HepG2 (cell line): ENCODE measurements around the gene MOXD1. TPM values are rescaled to one million over a fixed set of nuclear protein-coding genes. Genes with fewer than 3 reads are reported as not detected.

Experiments used
- DNMT3B ChIP-seq: conservative IDR thresholded peaks from 2 replicates; pipeline ENCODE4 v1.6.1; 2016; ENCODE audit warnings: missing biosample characterization, control low read depth
- EHMT2 ChIP-seq: fragments of 200-600 bp; sonication (generic); IDR thresholded peaks from 2 replicates; pipeline ENCODE4 v1.7.0; 2017; ENCODE audit warnings: antibody characterized with exemption, low read depth, low read length, borderline replicate concordance
- FOSL2 ChIP-seq: sonication (generic); formaldehyde crosslinking; IDR thresholded peaks from 2 replicates; pipeline ENCODE4 v1.4.0; 2020; ENCODE audit warnings: missing genetic modification reagents
- FOXC1 ChIP-seq: sonication (generic); formaldehyde crosslinking; IDR thresholded peaks from 2 replicates; pipeline ENCODE4 v1.8.0; 2022; ENCODE audit warnings: mild to moderate bottlenecking, missing genetic modification reagents, borderline replicate concordance
- FOXP4 ChIP-seq: sonication (generic); formaldehyde crosslinking; IDR thresholded peaks from 2 replicates; pipeline ENCODE4 v1.4.0; 2020; ENCODE audit warnings: missing genetic modification reagents
- GATAD1 ChIP-seq: IDR thresholded peaks from 2 replicates; pipeline ENCODE4 v1.6.1; 2016; ENCODE audit warnings: missing genetic modification reagents, missing compliant biosample characterization
- HMG20A ChIP-seq: IDR thresholded peaks from 2 replicates; pipeline ENCODE4 v1.6.1; 2016; ENCODE audit warnings: borderline replicate concordance
- ISL2 ChIP-seq: sonication (generic); formaldehyde crosslinking; IDR thresholded peaks from 2 replicates; pipeline ENCODE4 v1.5.0; 2020; ENCODE audit warnings: missing genetic modification reagents
- JUNB ChIP-seq: sonication (generic); formaldehyde crosslinking; IDR thresholded peaks from 2 replicates; pipeline ENCODE4 v1.8.0; 2022; ENCODE audit warnings: missing genetic modification reagents, mild to moderate bottlenecking, borderline replicate concordance
- JUND ChIP-seq: sonication (generic); formaldehyde crosslinking; IDR thresholded peaks from 2 replicates; pipeline ENCODE4 v1.8.0; 2022; ENCODE audit warnings: mild to moderate bottlenecking, missing genetic modification reagents
- MXI1 ChIP-seq: IDR thresholded peaks from 3 replicates; pipeline ENCODE4 v1.6.1; 2012; ENCODE audit warnings: low read depth, low read length, inconsistent platforms, borderline replicate concordance
- NFIC ChIP-seq: IDR thresholded peaks from 2 replicates; pipeline ENCODE4 v1.6.1; 2012; ENCODE audit warnings: mild to moderate bottlenecking, low read length, inconsistent platforms
- PBX2 ChIP-seq: IDR thresholded peaks from 2 replicates; pipeline ENCODE4 v1.6.1; 2016; ENCODE audit warnings: control low read depth
- PLRG1 ChIP-seq: fragments of 450-650 bp; conservative IDR thresholded peaks from 2 replicates; pipeline ENCODE4 v1.6.1; 2016
- RAD21 ChIP-seq: fragments of 450-650 bp; formaldehyde crosslinking; IDR thresholded peaks from 2 replicates; pipeline ENCODE4 v1.5.0; 2020; ENCODE audit warnings: mild to moderate bottlenecking
- SMARCC2 ChIP-seq: fragments of 450-650 bp; IDR thresholded peaks from 2 replicates; pipeline ENCODE4 v1.6.1; 2017; ENCODE audit warnings: antibody characterized with exemption, mild to moderate bottlenecking
- SMC3 ChIP-seq: IDR thresholded peaks from 2 replicates; pipeline ENCODE4 v1.6.1; 2011; ENCODE audit warnings: low read length, improper control_type of control experiment
- SOX13 ChIP-seq, 3 experiments: fragments of 450-650 bp in 1 of 3; sonication (generic) in 1 of 3; formaldehyde crosslinking in 1 of 3; IDR thresholded peaks in 2 of 3; conservative IDR thresholded peaks in 1 of 3; 2 replicates each; pipeline versions ENCODE4 v1.5.0 to v1.6.1; 2016 to 2020; ENCODE audit warnings: antibody characterized with exemption in 1 of 3, mild to moderate bottlenecking in 1 of 3, missing compliant biosample characterization in 1 of 3, missing genetic modification reagents in 1 of 3, moderate library complexity in 1 of 3
- TBX3 ChIP-seq: fragments of 450-650 bp; IDR thresholded peaks from 2 replicates; pipeline ENCODE4 v1.6.1; 2017; ENCODE audit warnings: antibody characterized with exemption, mild to moderate bottlenecking, inconsistent platforms, borderline replicate concordance
- YEATS4 ChIP-seq: sonication (generic); formaldehyde crosslinking; IDR thresholded peaks from 2 replicates; pipeline ENCODE4 v1.4.0; 2020; ENCODE audit warnings: missing genetic modification reagents, borderline replicate concordance
- ZMYM2 ChIP-seq: sonication (generic); formaldehyde crosslinking; IDR thresholded peaks from 2 replicates; pipeline ENCODE4 v1.8.0; 2022; ENCODE audit warnings: mild to moderate bottlenecking, missing genetic modification reagents
- ZNF264 ChIP-seq: sonication (generic); formaldehyde crosslinking; IDR thresholded peaks from 2 replicates; pipeline ENCODE4 v1.4.0; 2020; ENCODE audit warnings: missing genetic modification reagents
- ZNF556 ChIP-seq: sonication (generic); formaldehyde crosslinking; IDR thresholded peaks from 2 replicates; pipeline ENCODE4 v1.4.0; 2020; ENCODE audit warnings: mild to moderate bottlenecking, missing genetic modification reagents, borderline replicate concordance
- ZNF567 ChIP-seq: sonication (generic); formaldehyde crosslinking; IDR thresholded peaks from 2 replicates; pipeline ENCODE4 v1.8.1; 2023; ENCODE audit warnings: mild to moderate bottlenecking, missing genetic modification reagents, borderline replicate concordance
- ZNF616 ChIP-seq: sonication (generic); formaldehyde crosslinking; IDR thresholded peaks from 2 replicates; pipeline ENCODE4 v1.5.0; 2020; ENCODE audit warnings: low read depth, mild to moderate bottlenecking, missing genetic modification reagents
- ZNF670 ChIP-seq: sonication (generic); formaldehyde crosslinking; IDR thresholded peaks from 2 replicates; pipeline ENCODE4 v1.8.0; 2022; ENCODE audit warnings: mild to moderate bottlenecking, missing genetic modification reagents, borderline replicate concordance
- ZNF737 ChIP-seq: sonication (generic); formaldehyde crosslinking; IDR thresholded peaks from 2 replicates; pipeline ENCODE4 v1.5.0; 2020; ENCODE audit warnings: missing genetic modification reagents, mild to moderate bottlenecking, borderline replicate concordance
- ZNF747 ChIP-seq: sonication (generic); formaldehyde crosslinking; IDR thresholded peaks from 2 replicates; pipeline ENCODE4 v1.8.1; 2023; ENCODE audit warnings: missing genetic modification reagents, mild to moderate bottlenecking, borderline replicate concordance
- polyA plus RNA-seq, 8 experiments: library from polyadenylated mRNA; depleted of rRNA in 3 of 8; stranded (reverse) in 7 of 8; unstranded in 1 of 8; fragments of >200 nt; fragmentation: Illumina TruSeq in 4 of 8; extraction: Trizol in 4 of 8; gene quantifications; 2 replicates each; pipeline versions ENCODE4 v1.2.1 to v1.2.3, GENCODE V29; 2011 to 2016; ENCODE audit warnings: low read depth in 4 of 8, missing spikeins in 1 of 8, mixed read lengths in 1 of 8; ENCODE audit not compliant: insufficient read depth in 1 of 8
- total RNA-seq, 5 experiments: library from RNA; depleted of rRNA; stranded (reverse); fragments of >200 nt; fragmentation: Illumina TruSeq; extraction: Trizol; gene quantifications; 2 replicates each; pipeline ENCODE4 v1.2.3, GENCODE V29; 2016; ENCODE audit warnings: low read depth in 1 of 5

The MOXD1 gene
- total and polyA plus RNA-seq, 2 of the 13 experiments (the other 11 are each of a cell fraction or from before 2014, with no cell fraction given), result 0.03 TPM; not detected in 1

- peak; percentile 23; the same call in 1 of the 2 replicates for TF ChIP-seq TBX3
- no peak for TF ChIP-seq FOXC1 (CRISPR knock-in tag)
- TF ChIP-seq ZNF567 (CRISPR knock-in tag), result no peak
- no peak for TF ChIP-seq PLRG1
- peak; percentile 61; the same call in 1 of the 2 replicates for TF ChIP-seq HMG20A (CRISPR knock-in tag)
- TF ChIP-seq MXI1, result no peak; the same call in 2 of the 3 replicates
- no peak for TF ChIP-seq RAD21 (CRISPR knock-in tag)
- peak; percentile 55; the same call in 1 of the 2 replicates for TF ChIP-seq ZMYM2 (CRISPR knock-in tag)
- no peak for TF ChIP-seq SMC3
- TF ChIP-seq FOSL2, result peak; percentile 99
- peak; percentile 73 for TF ChIP-seq EHMT2
- TF ChIP-seq FOXP4 (CRISPR knock-in tag), result peak; percentile 33; the same call in 1 of the 2 replicates
- peak; percentile 93; the same call in 1 of the 2 replicates for TF ChIP-seq DNMT3B (CRISPR knock-in tag)
- 0 out of 2 replicates have a peak, but pooled peaks have one; percentile 15 for TF ChIP-seq ZNF556 (CRISPR knock-in tag)
- peak; percentile 14; the same call in 1 of the 2 replicates for TF ChIP-seq GATAD1 (CRISPR knock-in tag)
- peak; percentile 56; the same call in 1 of the 2 replicates for TF ChIP-seq YEATS4 (CRISPR knock-in tag)
- TF ChIP-seq PBX2, result 0 out of 2 replicates have a peak, but pooled peaks have one; percentile 33
- no peak for TF ChIP-seq SMARCC2
- peak; percentile 79; the same call in 1 of the 2 replicates for TF ChIP-seq ZNF670 (CRISPR knock-in tag)
- no peak for TF ChIP-seq ZNF737 (CRISPR knock-in tag)
- TF ChIP-seq NFIC, result 0 out of 2 replicates have a peak, but pooled peaks have one; percentile 29
- 0 out of 2 replicates have a peak, but pooled peaks have one; percentile 21 for TF ChIP-seq ZNF264 (CRISPR knock-in tag)
- peak; percentile 89 for TF ChIP-seq JUND (CRISPR knock-in tag)
- peak; percentile 33; the same call in 1 of the 2 replicates for TF ChIP-seq ISL2 (CRISPR knock-in tag)
- TF ChIP-seq ZNF747 (CRISPR knock-in tag), result no peak
- no peak for TF ChIP-seq ZNF616 (CRISPR knock-in tag)
- no peak for TF ChIP-seq SOX13 (IDR thresholded peaks at IDR 0.05)
- TF ChIP-seq SOX13 (CRISPR knock-in tag; conservative IDR thresholded peaks at IDR 0.05 in 1 of 2, IDR thresholded peaks at IDR 0.05 in 1 of 2), result peak in 1 of 2 experiments; percentile 23; a peak in 1 of 4 replicates
- TF ChIP-seq JUNB (CRISPR knock-in tag), result peak; percentile 94; the same call in 1 of the 2 replicates
These were observed 67.4 kb downstream of the MOXD1 start (continued) for GRCh38 chr6:132333639-132334520.
